Esophagus muscularis mucosa (tissue), 4 donors: Measurements from ENCODE around the gene XRCC4. TPM values are rescaled to one million over a fixed set of nuclear protein-coding genes. Genes with fewer than 3 reads are reported as not detected.

Experiments
- DNase-seq: peaks from one replicate; pipeline ENCODE4 v3.0.0-alpha.2; 2017; ENCODE audit errors: extremely low spot score
- H3K27ac ChIP-seq, 4 donors: fragments of 200-600 bp; sonication (generic); replicated peaks in 1 of 4; 1 replicate in 3 of 4; 2 replicates in 1 of 4; pipeline ENCODE4 v1.5.1; 2016 to 2019; ENCODE audit warnings: mild to moderate bottlenecking in 1 of 4
- H3K27me3 ChIP-seq, 4 donors: fragments of 200-600 bp; sonication (generic); one replicate each; pipeline versions ENCODE4 v1.5.1 to v1.6.0; 2016 to 2019
- H3K36me3 ChIP-seq, 4 donors: fragments of 200-600 bp; sonication (generic); one replicate each; pipeline ENCODE4 v1.5.1; 2016 to 2019
- H3K4me1 ChIP-seq, 4 donors: fragments of 200-600 bp; sonication (generic); one replicate each; pipeline ENCODE4 v1.5.1; 2016 to 2019
- H3K4me3 ChIP-seq, 4 donors: fragments of 200-600 bp; sonication (generic); 1 replicate in 2 of 4; 2 replicates in 2 of 4; pipeline ENCODE4 v1.5.1; 2016 to 2019; ENCODE audit warnings: mild to moderate bottlenecking in 4 of 4, moderate library complexity in 1 of 4
- H3K9me3 ChIP-seq, 4 donors: fragments of 200-600 bp; sonication (generic); 1 replicate in 3 of 4; 2 replicates in 1 of 4; pipeline ENCODE4 v1.5.1; 2016 to 2019
- CTCF ChIP-seq, 3 experiments: fragments of 200-600 bp in 2 of 3; fragments of 450-650 bp in 1 of 3; sonication (generic) in 2 of 3; IDR thresholded peaks; one replicate each; pipeline ENCODE4 v1.5.1; 2017 to 2019; ENCODE audit warnings: antibody characterized with exemption in 3 of 3, mild to moderate bottlenecking in 2 of 3, moderate library complexity in 1 of 3
- EP300 ChIP-seq: sonication (generic); formaldehyde crosslinking; IDR thresholded peaks from one replicate; pipeline ENCODE4 v1.6.1; 2017; ENCODE audit warnings: antibody characterized with exemption
- POLR2A ChIP-seq: fragments of 450-650 bp; IDR thresholded peaks from one replicate; pipeline ENCODE4 v1.6.1; 2017; ENCODE audit warnings: antibody characterized with exemption, moderate library complexity, mild to moderate bottlenecking, low read depth
- POLR2AphosphoS5 ChIP-seq, 2 donors: sonication (generic); formaldehyde crosslinking; IDR thresholded peaks; one replicate each; pipeline ENCODE4 v1.6.1; 2017; ENCODE audit warnings: antibody characterized with exemption in 2 of 2
- WGBS: methylation state at CpG from one replicate; pipeline ENCODE4 v1.1.5; 2018; 5-methylcytosine and 5-hydroxymethylcytosine counted together
- intact Hi-C: fragments of 100-400 bp; cut with DNase I; formaldehyde crosslinking; loops from one replicate; pipeline ENCODE4 v1.15.1; 2023
- total RNA-seq, 4 donors: library from RNA; depleted of rRNA; stranded (reverse); fragments of >200 nt; gene quantifications; one replicate each; pipeline versions ENCODE4 v1.1.0 to v1.2.1, GENCODE V29; 2016

The XRCC4 gene
- total RNA-seq, 4 donors from 2014 or later = 4.5 to 7.1 (median 5.3) TPM

DNA sequence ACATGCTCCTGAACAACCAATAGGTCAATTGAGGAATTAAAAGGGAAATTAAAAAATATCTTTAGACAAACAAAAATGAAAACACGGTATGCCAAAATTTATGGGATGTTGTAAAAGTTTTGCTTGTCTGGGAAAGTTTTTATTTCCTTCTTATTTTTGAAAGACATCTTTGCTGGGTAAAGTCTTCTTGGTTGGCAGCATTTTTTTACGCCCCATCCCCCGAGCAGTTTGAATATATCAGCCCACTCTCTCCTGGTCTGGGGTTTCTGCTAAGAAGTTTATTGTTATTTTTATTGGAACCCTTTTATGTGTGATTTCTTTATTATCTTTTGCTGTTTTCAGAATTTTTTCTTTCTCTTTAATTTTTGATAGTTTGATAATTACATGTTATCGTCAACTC lies 16.3 kb downstream of the XRCC4 start:
- peaks cover 0 to 21% (median 12%) of the 10 kb centered on the region in 4 donors for H3K9me3 ChIP-seq
- H3K27ac ChIP-seq = no peak overlapping the region
- H3K4me1 ChIP-seq = peaks cover 0 to 5% (median 0%) of the 10 kb centered on the region in 4 donors
- no peaks in the 10 kb centered on the region for H3K36me3 ChIP-seq
- TF ChIP-seq CTCF (IDR thresholded peaks at IDR 0.05) (no peak), POLR2AphosphoS5 (IDR thresholded peaks at IDR 0.05) (no peak), POLR2A (no peak), EP300 (no peak)
- H3K27me3 ChIP-seq = no peaks in the 10 kb centered on the region
- intact Hi-C loops = no loop called here
- 96% methylated on average over 4 of the region's 4 CpGs for WGBS
- no peak overlapping the region for H3K4me3 ChIP-seq
- DNase-seq = no peak

- Histone ChIP-seq H3K27me3 (no peaks in the 10 kb centered on the region), H3K4me3 (no peak overlapping the region), H3K9me3 (peaks cover 0 to 21% (median 12%) of the 10 kb centered on the region in 4 donors), H3K36me3 (no peaks in the 10 kb centered on the region), H3K4me1 (peaks cover 0 to 5% (median 0%) of the 10 kb centered on the region in 4 donors), H3K27ac (no peak overlapping the region)
- 83% methylated on average over 2 of the region's 3 CpGs for WGBS
- TF ChIP-seq POLR2AphosphoS5 (IDR thresholded peaks at IDR 0.05) = no peak
- TF ChIP-seq EP300 = no peak
- TF ChIP-seq CTCF (IDR thresholded peaks at IDR 0.05) = no peak
- no peak for TF ChIP-seq POLR2A
- no peak for DNase-seq
- intact Hi-C loops = no loop called here
Measured at GRCh38 chr5:83095163-83095956, 18.0 kb downstream of the XRCC4 start.

DNA sequence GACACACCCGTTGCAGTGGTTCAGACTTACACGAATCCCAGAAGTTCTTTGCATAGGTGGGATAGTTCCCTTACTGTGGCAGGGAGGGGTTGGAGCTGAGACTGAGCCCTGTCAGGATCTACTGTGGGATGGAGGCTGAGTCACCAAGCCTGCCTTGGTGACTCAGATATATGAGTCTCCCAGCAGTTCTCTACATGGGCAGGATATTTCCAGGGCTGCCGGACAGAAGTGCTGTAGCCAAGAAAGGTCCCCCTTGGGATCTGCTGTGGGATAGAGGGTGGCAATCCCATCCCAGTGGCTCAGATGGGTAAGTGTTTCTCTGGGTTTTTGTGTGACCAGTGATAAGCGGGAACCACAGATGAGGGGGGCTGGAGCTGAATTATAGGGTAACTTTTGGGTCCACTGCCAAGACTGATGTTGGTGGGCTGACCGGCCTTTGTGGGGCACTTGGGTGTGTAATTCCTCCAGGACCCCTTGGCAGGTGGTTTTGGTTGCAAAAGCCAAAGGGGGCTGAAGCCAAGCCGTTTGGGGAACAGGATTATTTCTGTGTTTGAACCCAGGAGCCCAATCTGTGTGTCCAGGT lies 18.7 kb downstream of the XRCC4 start:
- WGBS = 93% methylated on average over 4 of the region's 6 CpGs
- Histone ChIP-seq H3K4me3 (no peak overlapping the region), H3K27me3 (no peaks in the 10 kb centered on the region), H3K9me3 (peaks cover 0 to 21% (median 12%) of the 10 kb centered on the region in 4 donors), H3K4me1 (peaks cover 0 to 5% (median 0%) of the 10 kb centered on the region in 4 donors), H3K27ac (no peak overlapping the region), H3K36me3 (no peaks in the 10 kb centered on the region)
- no peak for DNase-seq
- intact Hi-C loops = no loop called here
- TF ChIP-seq CTCF (IDR thresholded peaks at IDR 0.05) (no peak), POLR2AphosphoS5 (IDR thresholded peaks at IDR 0.05) (no peak), EP300 (no peak), POLR2A (no peak)

GRCh38 chr5:83096660-83097339 lies 19.5 kb downstream of the XRCC4 start:
- Histone ChIP-seq H3K9me3 (peaks cover 0 to 21% (median 12%) of the 10 kb centered on the region in 4 donors), H3K27me3 (no peaks in the 10 kb centered on the region), H3K36me3 (no peaks in the 10 kb centered on the region), H3K4me3 (no peak overlapping the region), H3K4me1 (peaks cover 0 to 5% (median 0%) of the 10 kb centered on the region in 4 donors), H3K27ac (no peak overlapping the region)
- TF ChIP-seq POLR2A (no peak), POLR2AphosphoS5 (IDR thresholded peaks at IDR 0.05) (no peak), EP300 (no peak), CTCF (IDR thresholded peaks at IDR 0.05) (no peak)
- DNase-seq = no peak
- intact Hi-C loops = no loop called here
- WGBS = 76% methylated on average over 2 of the region's 2 CpGs
